Measurements from ENCODE around the gene TSPAN2.

The TSPAN2 gene

GRCh38 chr1:115113766-115114165, 24.5 kb upstream of the TSPAN2 start:
- no peak for DNase-seq (ENCODE audit: low spot score)

- DNase-seq (ENCODE audit: low spot score), result peak; percentile 62
Observed at GRCh38 chr1:115112496-115113375, 23.4 kb upstream of the TSPAN2 start.

DNA sequence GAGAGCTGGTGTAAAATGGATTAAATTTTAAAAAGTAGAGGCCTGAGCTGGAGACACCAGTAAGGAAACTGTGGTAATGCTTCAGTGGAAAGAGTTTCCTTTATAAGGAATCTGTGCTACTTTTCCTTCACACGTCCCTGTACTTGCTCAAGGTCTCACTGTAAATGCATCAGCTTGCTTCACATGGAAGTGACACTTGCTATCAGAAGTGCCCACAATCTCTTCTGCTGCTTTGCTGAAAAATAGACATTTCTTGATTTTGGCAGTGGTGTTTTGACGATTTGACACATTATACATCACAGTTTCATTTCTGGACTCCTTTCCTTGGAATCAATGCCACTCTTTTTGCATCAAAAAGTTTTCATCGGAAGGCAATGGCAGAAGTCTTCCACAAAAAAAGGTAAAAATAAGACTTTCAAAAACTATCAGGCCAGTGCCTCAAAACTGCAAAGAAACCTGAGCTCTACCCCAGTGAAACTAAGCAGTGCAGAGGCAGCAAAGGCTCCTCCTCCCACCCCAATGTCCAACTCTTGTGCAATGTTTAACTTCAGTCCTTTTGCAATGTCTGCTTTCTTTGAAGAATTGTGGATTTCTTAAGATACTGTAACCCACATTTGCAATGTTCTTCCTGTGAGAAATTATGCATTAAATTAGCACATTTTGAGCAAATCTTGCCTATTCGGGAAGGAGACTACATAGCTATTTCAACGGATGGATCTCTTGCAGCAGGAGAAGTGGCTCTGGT, 18.4 kb upstream of the TSPAN2 start:
- DNase-seq (ENCODE audit: low spot score), result no peak

DNA sequence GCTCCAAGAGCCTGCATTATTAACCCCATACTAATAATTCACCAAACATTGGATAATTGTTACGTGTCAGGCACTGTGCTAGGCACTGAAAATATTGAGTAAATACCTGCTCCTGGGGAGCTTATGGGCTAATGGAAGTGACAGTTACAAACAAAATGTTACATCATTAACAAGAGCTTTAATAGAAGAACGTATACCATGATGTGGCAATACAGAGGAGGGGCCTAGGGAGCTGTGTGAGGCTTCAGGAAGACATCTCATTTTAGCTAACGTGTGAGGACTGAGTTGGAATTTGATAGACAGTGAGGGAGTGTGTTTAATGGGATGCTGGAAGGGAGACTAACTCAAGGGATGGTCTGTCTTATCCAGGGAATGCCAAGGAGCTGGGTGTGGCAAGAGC, 16.5 kb upstream of the TSPAN2 start:
- DNase-seq (ENCODE audit: low spot score), result no peak

- no peak for DNase-seq (ENCODE audit: low spot score)
Observed at GRCh38 chr1:115099693-115100050, 10.4 kb upstream of the TSPAN2 start.

DNA sequence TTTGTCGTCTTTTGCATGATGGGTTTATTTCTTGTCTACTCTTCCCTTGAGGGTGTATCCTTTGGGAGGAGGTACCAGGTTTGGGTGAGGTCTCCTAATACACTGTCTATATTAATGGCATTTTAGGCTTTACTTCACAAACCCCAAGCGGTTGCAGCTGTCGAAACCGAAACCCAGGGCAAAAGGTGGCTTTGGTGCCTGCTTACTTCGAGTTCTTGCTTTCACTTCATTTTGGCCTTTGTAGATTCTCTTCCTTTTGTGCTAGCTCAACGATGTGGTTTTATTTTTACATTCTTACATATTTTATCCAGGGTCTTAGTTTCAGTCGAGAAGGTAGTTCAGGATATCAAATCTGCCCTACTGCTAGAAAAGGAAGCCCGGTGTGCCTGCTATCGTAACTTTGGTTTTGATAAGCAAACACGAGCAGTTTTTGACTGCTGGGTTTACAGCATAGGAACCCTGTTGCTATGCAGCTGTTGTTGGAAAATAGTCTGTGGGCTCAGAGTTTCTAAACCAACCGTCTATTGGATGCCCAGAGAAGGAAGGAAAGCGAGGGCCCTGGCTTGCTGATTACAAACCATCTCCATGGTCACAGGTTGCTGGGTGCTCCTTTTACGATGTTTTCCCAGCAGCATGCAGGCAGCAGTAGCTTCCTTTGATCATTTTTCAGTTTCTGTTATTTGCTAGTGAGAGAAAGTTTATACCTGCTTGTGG, 9.8 kb upstream of the TSPAN2 start:
- DNase-seq (ENCODE audit: low spot score), result peak; percentile 93

DNA sequence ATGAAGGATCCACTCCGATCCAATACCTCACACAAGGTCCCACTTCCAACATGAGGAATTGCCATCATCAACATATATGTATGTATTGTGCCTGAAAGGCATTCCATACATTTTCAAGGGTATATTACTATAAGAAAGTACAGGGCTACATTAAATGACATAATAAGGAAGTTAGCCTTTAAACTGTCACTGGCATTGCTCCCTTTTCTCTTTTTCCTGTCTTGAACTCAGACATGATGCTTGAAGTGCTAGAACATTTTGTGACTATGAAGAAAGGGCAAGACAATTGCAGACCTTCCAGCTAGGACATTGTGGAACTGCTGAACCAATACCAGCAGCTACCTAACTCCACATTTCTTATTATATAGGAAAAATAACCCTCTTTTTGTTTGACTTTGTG, 2.9 kb upstream of the TSPAN2 start:
- DNase-seq (ENCODE audit: low spot score), result no peak

GRCh38 chr1:115091572-115091971, 2.3 kb upstream of the TSPAN2 start:
- no peak for DNase-seq (ENCODE audit: low spot score)

DNA sequence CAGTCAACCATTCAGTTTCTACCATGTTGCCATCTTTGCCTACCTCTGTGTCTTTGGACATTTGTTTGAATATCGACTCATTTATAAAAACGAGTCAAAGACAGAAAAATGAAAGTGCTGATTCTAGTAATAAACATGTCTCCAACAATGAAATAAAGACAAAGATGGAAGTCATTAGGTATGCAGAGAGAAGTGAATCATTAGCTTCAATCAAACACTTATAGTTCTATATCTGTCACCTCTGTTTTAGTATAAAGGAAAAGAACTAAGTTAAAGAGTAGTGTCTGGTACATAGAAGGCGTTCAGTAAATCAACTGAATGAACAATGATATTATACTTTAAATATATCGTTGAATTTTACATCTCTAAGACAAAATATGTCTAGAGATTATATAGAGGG, 1.7 kb upstream of the TSPAN2 start:
- no peak for DNase-seq (ENCODE audit: low spot score)

- no peak for DNase-seq (ENCODE audit: low spot score)
Observed at GRCh38 chr1:115090540-115090939, 1.2 kb upstream of the TSPAN2 start.

- DNase-seq (ENCODE audit: low spot score), result peak; percentile 41
Observed at GRCh38 chr1:115090186-115090490, 835 bp upstream of the TSPAN2 start.

DNA sequence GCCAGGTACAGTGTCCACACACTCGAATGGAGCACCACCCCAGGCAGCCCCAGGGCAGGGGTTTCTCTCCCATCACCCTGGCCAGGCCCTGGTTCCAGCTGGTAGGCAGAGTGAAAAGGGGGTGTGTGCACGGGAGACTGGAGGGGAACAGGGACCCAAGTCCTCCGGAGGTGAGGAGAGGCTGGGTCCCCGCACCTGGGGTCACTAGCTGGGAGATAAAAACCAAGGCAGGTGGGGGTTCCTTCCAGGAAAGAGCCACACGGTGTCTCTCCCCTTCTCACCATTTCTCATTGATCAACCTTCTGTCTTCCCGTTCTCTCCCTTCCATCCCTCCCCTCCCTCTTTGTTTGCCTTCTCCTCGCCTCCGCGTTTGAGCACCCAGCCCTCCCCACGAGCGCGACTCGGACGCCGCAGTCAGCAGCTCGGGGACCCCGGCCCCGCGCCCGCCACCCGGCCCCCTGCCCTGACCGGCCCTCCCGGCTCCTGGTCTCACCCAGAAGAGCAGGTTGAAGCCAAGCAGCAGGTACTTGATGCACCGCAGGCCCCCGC, 358 bp downstream of the TSPAN2 start:
- DNase-seq (ENCODE audit: low spot score), result no peak

GRCh38 chr1:115088115-115088778, 1.1 kb downstream of the TSPAN2 start:
- no peak for DNase-seq (ENCODE audit: low spot score)

- DNase-seq (ENCODE audit: low spot score), result no peak
Observed at GRCh38 chr1:115086176-115086830, 3.0 kb downstream of the TSPAN2 start.

DNA sequence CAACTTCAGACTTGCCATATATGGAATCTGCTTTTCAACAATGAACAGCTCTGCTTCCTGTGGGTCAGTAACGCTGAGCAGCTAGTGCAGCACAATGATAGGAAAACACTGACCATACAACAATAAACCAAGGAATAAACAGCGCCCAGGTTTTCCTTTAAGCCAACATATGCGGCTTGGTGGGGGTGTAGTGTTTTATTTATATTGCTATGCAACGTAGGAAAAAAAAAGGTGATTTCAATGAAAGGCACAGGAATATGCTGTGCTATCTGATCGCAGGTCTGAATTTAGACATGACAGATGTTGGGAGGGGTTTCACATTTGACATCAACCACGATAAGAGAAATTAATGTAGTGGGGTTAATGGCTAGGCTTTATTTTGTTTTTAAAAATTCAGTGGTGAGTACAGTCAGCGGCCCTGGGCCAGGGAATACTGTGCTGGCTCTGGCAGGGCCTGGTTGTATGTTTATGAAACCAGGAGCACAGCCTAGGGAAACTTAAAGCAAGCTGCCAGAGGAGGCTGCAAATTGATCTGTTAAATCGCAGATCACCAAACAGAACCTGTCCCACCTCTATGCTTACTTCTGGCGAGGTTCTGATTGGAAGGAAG, 4.3 kb downstream of the TSPAN2 start:
- DNase-seq (ENCODE audit: low spot score), result peak; percentile 48

DNA sequence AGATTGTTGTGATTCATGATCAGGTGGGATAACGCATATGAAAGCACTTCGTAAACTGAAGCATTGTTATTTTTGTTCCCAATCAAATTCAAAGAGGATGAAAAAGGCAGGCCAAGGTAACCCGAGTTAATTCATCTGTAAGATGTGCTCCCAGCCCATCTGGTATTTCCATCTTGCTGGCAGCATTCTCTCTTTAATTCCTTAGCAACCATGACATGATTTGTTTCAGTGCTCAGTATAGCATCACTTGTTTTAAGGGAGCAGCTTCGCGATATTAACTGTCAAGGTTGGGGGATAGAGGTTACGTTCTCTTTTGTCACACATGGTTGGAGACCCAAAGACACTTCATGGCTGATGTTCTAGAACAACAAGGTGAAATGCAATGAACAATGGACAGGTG, 6.4 kb downstream of the TSPAN2 start:
- DNase-seq (ENCODE audit: low spot score), result no peak

DNA sequence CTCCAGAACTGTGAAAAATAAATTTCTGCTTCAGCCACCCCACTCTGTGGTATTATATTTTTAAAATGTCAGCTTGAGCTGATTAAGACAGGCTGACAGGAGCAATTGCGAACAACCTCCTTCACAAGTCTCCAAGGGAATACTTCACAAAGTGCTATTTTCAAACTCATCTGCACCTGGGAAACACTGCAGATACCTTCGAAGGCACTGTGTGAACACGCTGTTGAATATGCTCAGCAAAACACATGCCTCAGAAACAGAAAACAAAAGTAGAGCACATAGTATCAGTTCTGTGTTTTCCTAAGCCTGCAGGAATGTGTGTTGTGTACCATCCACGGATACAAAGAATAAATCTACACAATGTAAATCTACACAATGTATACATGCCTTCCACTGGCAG, 10.6 kb downstream of the TSPAN2 start:
- DNase-seq (ENCODE audit: low spot score), result no peak

GRCh38 chr1:115077984-115078330, 11.3 kb downstream of the TSPAN2 start:
- DNase-seq (ENCODE audit: low spot score), result no peak

- no peak for DNase-seq (ENCODE audit: low spot score)
Observed at GRCh38 chr1:115077286-115077983, 11.9 kb downstream of the TSPAN2 start.

- no peak for DNase-seq (ENCODE audit: low spot score)
Observed at GRCh38 chr1:115076384-115076915, 12.9 kb downstream of the TSPAN2 start.

All from CD4-positive, alpha-beta T cell treated with Interleukin-15 for 4 hours (primary cell).